Kidney epithelial cell (primary cell): ENCODE measurements around the gene TMEM263. TPM values are rescaled to one million over a fixed set of nuclear protein-coding genes. Genes with fewer than 3 reads are reported as not detected.

Experiments used
- DNase-seq: peaks from one replicate; pipeline ENCODE4 v3.0.0-alpha.2; 2010; ENCODE audit warnings: low read depth
- H3K27me3 ChIP-seq: 2 replicates; pipeline ENCODE4 v1.6.0; 2011; ENCODE audit warnings: low read length; ENCODE audit not compliant: control insufficient read depth, insufficient read depth
- H3K36me3 ChIP-seq: 2 replicates; pipeline ENCODE4 v1.5.1; 2011; ENCODE audit warnings: low read length; ENCODE audit not compliant: control insufficient read depth, insufficient read depth
- H3K4me3 ChIP-seq: 2 replicates; pipeline ENCODE4 v1.5.1; 2011; ENCODE audit warnings: low read depth, mild to moderate bottlenecking, control low read depth, low read length
- total RNA-seq: library from RNA; depleted of rRNA; stranded (reverse); fragments of >200 nt; gene quantifications from 2 replicates; pipeline ENCODE4 v1.2.3, GENCODE V29; 2015
- TF ChIP-seq, protein P1 (sequence below): IDR thresholded peaks from 2 replicates; pipeline ENCODE4 v1.5.1; 2011; ENCODE audit warnings: mild to moderate bottlenecking, moderate library complexity, low read length, control low read depth, inconsistent platforms; ENCODE audit not compliant: insufficient read depth, poor library complexity, severe bottlenecking

The TMEM263 gene
- total RNA-seq, 1 donor from 2014 or later: 30.3 TPM

DNA sequence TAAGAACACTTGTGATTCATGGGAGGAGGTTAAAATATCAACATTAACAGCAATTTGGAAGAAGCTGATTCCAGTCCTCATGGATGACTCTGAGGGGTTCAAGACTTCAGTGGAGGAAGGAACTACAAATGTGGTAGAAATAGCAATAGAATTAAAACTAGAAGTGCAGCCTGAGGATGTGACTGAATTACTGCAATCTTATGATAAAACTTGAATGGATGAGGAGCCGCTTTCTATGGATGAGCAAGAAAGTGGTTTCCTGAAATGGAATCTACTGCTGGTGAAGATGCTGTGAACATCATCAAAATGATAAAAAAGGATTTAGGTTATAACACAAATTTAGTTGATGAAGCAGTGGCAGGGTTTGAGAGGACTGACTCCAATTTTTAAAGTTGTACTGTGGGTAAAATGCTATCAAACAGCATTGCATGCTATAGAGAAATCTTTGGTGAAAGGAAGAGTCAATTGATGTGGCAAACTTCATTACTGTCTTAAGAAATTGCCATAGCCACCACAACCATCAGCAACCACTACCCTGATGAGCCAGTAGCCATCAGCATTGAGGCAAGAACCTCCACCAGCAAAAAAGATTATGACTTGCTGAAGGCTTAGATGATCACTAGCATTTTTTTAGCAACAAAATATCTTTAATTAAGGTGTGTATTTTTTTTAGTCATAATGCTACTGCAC lies 57.2 kb downstream of the TMEM263 start:
- H3K27me3 ChIP-seq: no peaks in the 10 kb centered on the region
- H3K4me3 ChIP-seq: no peak overlapping the region
- DNase-seq: no peak
- H3K36me3 ChIP-seq: no peaks in the 10 kb centered on the region
- TF ChIP-seq, protein P1, sequence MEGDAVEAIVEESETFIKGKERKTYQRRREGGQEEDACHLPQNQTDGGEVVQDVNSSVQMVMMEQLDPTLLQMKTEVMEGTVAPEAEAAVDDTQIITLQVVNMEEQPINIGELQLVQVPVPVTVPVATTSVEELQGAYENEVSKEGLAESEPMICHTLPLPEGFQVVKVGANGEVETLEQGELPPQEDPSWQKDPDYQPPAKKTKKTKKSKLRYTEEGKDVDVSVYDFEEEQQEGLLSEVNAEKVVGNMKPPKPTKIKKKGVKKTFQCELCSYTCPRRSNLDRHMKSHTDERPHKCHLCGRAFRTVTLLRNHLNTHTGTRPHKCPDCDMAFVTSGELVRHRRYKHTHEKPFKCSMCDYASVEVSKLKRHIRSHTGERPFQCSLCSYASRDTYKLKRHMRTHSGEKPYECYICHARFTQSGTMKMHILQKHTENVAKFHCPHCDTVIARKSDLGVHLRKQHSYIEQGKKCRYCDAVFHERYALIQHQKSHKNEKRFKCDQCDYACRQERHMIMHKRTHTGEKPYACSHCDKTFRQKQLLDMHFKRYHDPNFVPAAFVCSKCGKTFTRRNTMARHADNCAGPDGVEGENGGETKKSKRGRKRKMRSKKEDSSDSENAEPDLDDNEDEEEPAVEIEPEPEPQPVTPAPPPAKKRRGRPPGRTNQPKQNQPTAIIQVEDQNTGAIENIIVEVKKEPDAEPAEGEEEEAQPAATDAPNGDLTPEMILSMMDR: no peak

DNA sequence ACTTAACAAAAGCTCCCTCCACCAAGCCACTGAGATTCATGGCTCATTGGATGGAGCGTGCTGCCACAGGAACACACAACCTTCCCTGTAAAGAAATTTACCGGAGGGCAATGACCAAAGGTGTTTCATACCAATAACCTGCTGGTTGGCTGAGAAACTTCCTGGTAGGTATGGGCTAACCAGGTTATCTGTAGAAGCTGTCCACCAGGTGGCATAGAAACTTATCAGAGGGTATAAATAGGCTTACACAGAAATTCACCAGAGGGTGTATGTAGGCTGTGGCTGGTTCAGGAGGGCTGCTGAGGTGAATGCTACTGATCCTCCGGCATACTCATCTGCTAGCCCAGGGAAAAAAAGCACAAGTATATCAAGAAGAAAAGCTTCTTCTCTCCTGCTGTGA lies 58.3 kb downstream of the TMEM263 start:
- H3K4me3 ChIP-seq: no peak overlapping the region
- no peak for DNase-seq
- H3K36me3 ChIP-seq: no peaks in the 10 kb centered on the region
- TF ChIP-seq, protein P1: peak; percentile 21
- no peaks in the 10 kb centered on the region for H3K27me3 ChIP-seq

DNA sequence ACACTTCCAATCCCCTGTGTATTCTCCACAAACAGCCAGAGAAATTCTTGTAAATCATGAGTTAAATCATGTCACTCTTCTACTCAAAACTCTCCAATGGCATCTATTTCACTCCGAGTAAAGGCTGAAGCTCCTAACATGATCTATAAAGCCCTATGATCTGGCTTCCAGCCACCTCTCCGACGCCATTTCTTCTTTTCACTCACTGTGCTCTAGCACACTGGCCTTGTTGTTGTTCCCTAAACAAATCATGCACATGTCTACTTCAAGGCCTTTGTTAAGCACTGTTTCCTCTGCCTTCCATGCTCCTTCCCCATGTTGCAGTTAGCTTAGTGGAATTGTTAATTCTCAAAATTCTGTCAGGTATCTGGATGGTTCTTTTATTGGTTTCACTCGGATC lies 61.3 kb downstream of the TMEM263 start:
- Histone ChIP-seq H3K36me3 (no peaks in the 10 kb centered on the region), H3K4me3 (no peak overlapping the region), H3K27me3 (no peaks in the 10 kb centered on the region)
- DNase-seq: no peak
- TF ChIP-seq, protein P1: no peak

DNA sequence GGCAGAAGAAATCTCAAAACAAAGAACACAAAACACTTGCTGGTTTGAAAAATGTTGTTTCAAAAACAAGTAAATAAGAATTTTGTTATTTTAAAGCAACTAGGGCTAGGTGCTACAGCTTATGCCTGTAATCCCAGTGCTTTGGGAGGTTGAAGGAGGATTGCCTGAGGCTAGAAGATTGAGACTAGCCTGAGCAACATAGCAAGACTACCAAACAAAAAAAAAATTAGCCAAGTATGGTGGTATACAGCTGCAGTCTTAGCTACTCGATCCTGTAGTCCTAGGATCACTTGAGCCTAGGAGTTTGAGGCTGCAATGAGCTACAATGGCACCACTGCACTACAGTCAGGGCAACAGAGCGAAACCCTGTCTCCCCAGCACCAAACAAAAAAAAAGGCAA lies 63.8 kb downstream of the TMEM263 start:
- Histone ChIP-seq H3K36me3 (no peaks in the 10 kb centered on the region), H3K4me3 (no peak overlapping the region), H3K27me3 (no peaks in the 10 kb centered on the region)
- TF ChIP-seq, protein P1: no peak
- no peak for DNase-seq

Other genes with a start within 250 kb of the TMEM263 start
- 8.4 and 11.3 TPM in 2 replicates for gene RIC8B, start 181.2 kb upstream of the TMEM263 start, total RNA-seq
- gene MTERF2, start 31.2 kb downstream of the TMEM263 start, total RNA-seq: 4.2 and 6.9 TPM in 2 replicates
- gene CRY1, start 137.6 kb downstream of the TMEM263 start, total RNA-seq: 20.6 and 21.8 TPM in 2 replicates